Muscle layer of duodenum (tissue), 2 donors: ENCODE measurements around the gene NSD1.

Source experiments
- H3K27ac ChIP-seq: one replicate; pipeline ENCODE4 v1.7.0; 2013; ENCODE audit warnings: mild to moderate bottlenecking, low read length
- H3K27me3 ChIP-seq: one replicate; pipeline ENCODE4 v1.7.0; 2013; ENCODE audit warnings: low read depth, mild to moderate bottlenecking, control low read depth, low read length
- H3K36me3 ChIP-seq, 2 donors: one replicate each; pipeline ENCODE4 v1.7.0; 2013; ENCODE audit warnings: low read length in 2 of 2, control low read depth in 1 of 2, mild to moderate bottlenecking in 1 of 2; ENCODE audit not compliant: insufficient read depth in 2 of 2, control insufficient read depth in 1 of 2
- H3K4me1 ChIP-seq, 2 donors: one replicate each; pipeline ENCODE4 v1.7.0; 2013; ENCODE audit warnings: low read length in 2 of 2, mild to moderate bottlenecking in 2 of 2, control low read depth in 1 of 2, moderate library complexity in 1 of 2; ENCODE audit not compliant: insufficient read depth in 2 of 2, control insufficient read depth in 1 of 2
- H3K4me3 ChIP-seq, 2 donors: one replicate each; pipeline ENCODE4 v1.7.0; 2013; ENCODE audit warnings: low read length in 2 of 2, low read depth in 1 of 2, mild to moderate bottlenecking in 1 of 2
- H3K9me3 ChIP-seq, 2 donors: one replicate each; pipeline ENCODE4 v1.7.0; 2013; ENCODE audit warnings: low read length in 2 of 2, control low read depth in 1 of 2, mild to moderate bottlenecking in 1 of 2; ENCODE audit not compliant: control insufficient read depth in 1 of 2
- donor health status: healthy.

Gene NSD1

GRCh38 chr5:177099422-177100093, 34.0 kb upstream of the NSD1 start:
- Histone ChIP-seq H3K36me3 (no peaks in the 10 kb centered on the region), H3K4me1 (peaks cover 0 to 15% of the 10 kb centered on the region in 2 donors), H3K9me3 (no peaks in the 10 kb centered on the region), H3K27me3 (no peaks in the 10 kb centered on the region), H3K27ac (no peak overlapping the region), H3K4me3 (no peak overlapping the region)

GRCh38 chr5:177100714-177101121, 32.9 kb upstream of the NSD1 start:
- Histone ChIP-seq H3K9me3 (no peaks in the 10 kb centered on the region), H3K4me1 (peaks cover 0 to 7% of the 10 kb centered on the region in 2 donors), H3K27me3 (no peaks in the 10 kb centered on the region), H3K36me3 (no peaks in the 10 kb centered on the region), H3K4me3 (no peak overlapping the region), H3K27ac (no peak overlapping the region)

- Histone ChIP-seq H3K4me1 (peaks cover 0 to 4% of the 10 kb centered on the region in 2 donors), H3K27me3 (no peaks in the 10 kb centered on the region), H3K36me3 (no peaks in the 10 kb centered on the region), H3K27ac (no peak overlapping the region), H3K4me3 (no peak overlapping the region), H3K9me3 (no peaks in the 10 kb centered on the region)
Observed at GRCh38 chr5:177103523-177104253, 29.9 kb upstream of the NSD1 start.

- no peak overlapping the region for H3K4me3 ChIP-seq
- no peaks in the 10 kb centered on the region for H3K36me3 ChIP-seq
- no peak overlapping the region for H3K27ac ChIP-seq
- no peaks in the 10 kb centered on the region for H3K9me3 ChIP-seq
- H3K27me3 ChIP-seq: no peaks in the 10 kb centered on the region
- peaks cover 0 to 2% of the 10 kb centered on the region in 2 donors for H3K4me1 ChIP-seq
Observed at GRCh38 chr5:177105691-177106476, 27.7 kb upstream of the NSD1 start.

- Histone ChIP-seq H3K27ac (no peak overlapping the region), H3K9me3 (no peaks in the 10 kb centered on the region), H3K4me3 (no peak overlapping the region), H3K4me1 (peaks cover 2 to 4% of the 10 kb centered on the region in 2 donors), H3K36me3 (no peaks in the 10 kb centered on the region), H3K27me3 (no peaks in the 10 kb centered on the region)
Observed at GRCh38 chr5:177107159-177107558, 26.4 kb upstream of the NSD1 start.

GRCh38 chr5:177109810-177110209, 23.8 kb upstream of the NSD1 start:
- H3K9me3 ChIP-seq: no peaks in the 10 kb centered on the region
- H3K27me3 ChIP-seq: no peaks in the 10 kb centered on the region
- H3K4me1 ChIP-seq: peaks cover 4 to 11% of the 10 kb centered on the region in 2 donors
- H3K27ac ChIP-seq: no peak overlapping the region
- H3K36me3 ChIP-seq: no peaks in the 10 kb centered on the region
- H3K4me3 ChIP-seq: no peak overlapping the region

- Histone ChIP-seq H3K27me3 (no peaks in the 10 kb centered on the region), H3K27ac (no peak overlapping the region), H3K9me3 (no peaks in the 10 kb centered on the region), H3K4me1 (peaks cover 4 to 16% of the 10 kb centered on the region in 2 donors), H3K4me3 (no peak overlapping the region), H3K36me3 (no peaks in the 10 kb centered on the region)
Observed at GRCh38 chr5:177111720-177112394, 21.7 kb upstream of the NSD1 start.

- Histone ChIP-seq H3K27ac (no peak overlapping the region), H3K27me3 (no peaks in the 10 kb centered on the region), H3K4me3 (no peak overlapping the region), H3K36me3 (no peaks in the 10 kb centered on the region), H3K9me3 (no peaks in the 10 kb centered on the region), H3K4me1 (peaks cover 4 to 16% of the 10 kb centered on the region in 2 donors)
Observed at GRCh38 chr5:177112589-177113220, 20.9 kb upstream of the NSD1 start.

GRCh38 chr5:177113566-177114424, 19.8 kb upstream of the NSD1 start:
- Histone ChIP-seq H3K9me3 (no peaks in the 10 kb centered on the region), H3K36me3 (no peaks in the 10 kb centered on the region), H3K4me1 (peaks cover 4 to 16% of the 10 kb centered on the region in 2 donors), H3K27me3 (no peaks in the 10 kb centered on the region), H3K4me3 (no peak overlapping the region), H3K27ac (no peak overlapping the region)
